ENCODE measurements around the gene LIN7C.

The LIN7C gene

DNA sequence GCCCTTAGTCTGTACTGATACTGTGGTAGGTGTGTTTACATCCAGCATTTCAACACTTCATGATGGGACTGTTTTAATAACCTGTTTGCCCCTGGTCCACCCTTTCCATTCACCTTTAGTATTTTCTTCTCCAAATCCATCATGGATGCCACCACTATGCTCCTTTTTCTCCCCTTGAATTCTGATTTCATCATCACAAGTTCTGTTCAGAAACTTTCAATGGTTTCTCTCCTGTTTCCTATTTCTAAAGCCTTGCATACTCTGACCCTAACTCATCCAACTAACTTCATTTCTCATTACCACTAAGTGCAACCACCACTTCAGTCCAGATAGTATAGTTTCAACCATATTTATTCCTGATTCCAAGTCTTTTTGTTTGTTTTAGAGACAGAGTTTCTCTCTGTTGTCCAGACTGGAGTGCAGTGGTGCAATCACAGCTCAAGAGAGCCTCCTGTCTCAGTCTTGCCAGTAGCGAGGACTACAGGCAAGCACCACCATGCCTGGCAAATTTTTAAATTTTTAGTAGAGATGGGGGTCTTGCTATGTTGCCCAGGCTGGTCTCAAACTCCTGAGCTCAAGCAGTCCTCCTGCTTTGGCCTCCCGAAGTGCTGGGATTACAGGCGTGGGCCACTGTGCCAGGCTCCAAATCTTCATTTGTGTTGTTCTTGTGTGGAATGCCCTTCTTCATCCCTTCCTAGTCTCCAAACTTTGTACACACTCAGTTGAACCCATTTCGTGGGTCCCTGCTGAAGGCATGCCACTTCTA is 1.2 kb upstream of the LIN7C start:
- DNase-seq, result no peak

- DNase-seq, result no peak
These were observed 788 bp downstream of the LIN7C start for GRCh38 chr11:27505781-27506180.

GRCh38 chr11:27504205-27504604 is 2.4 kb downstream of the LIN7C start:
- DNase-seq, result no peak

- DNase-seq, result no peak
These were observed 5.5 kb downstream of the LIN7C start for GRCh38 chr11:27501100-27501499.

- no peak for DNase-seq
These were observed 8.7 kb downstream of the LIN7C start for GRCh38 chr11:27497911-27498310.

DNA sequence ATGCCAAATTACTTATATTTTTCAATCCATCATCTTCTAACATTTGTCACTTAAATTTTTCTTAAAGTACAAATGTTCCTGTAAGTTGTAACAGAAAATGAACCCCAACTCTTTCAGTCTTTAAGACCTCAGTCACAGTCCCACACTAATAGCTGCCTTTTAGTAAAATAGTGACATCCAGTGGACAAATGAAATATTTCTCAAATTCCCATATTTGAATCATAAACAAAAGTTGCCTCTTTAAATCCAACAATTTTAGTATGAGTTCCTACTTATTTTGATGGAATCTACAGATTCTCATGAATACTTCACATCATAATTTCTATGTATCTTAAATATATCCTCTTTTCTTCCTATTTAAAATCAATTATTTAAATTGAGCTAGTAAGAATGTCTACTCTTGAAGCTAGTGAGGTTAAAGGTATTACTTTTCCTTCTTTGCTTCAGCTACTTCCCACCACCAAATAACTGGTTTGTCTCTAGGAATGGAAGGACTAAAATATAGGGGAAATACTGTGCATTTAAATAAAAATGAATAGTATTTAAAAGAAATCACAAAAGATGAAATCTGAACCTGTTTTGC is 9.2 kb downstream of the LIN7C start:
- DNase-seq, result peak; percentile 72

GRCh38 chr11:27496461-27496860 is 10.1 kb downstream of the LIN7C start:
- no peak for DNase-seq

DNA sequence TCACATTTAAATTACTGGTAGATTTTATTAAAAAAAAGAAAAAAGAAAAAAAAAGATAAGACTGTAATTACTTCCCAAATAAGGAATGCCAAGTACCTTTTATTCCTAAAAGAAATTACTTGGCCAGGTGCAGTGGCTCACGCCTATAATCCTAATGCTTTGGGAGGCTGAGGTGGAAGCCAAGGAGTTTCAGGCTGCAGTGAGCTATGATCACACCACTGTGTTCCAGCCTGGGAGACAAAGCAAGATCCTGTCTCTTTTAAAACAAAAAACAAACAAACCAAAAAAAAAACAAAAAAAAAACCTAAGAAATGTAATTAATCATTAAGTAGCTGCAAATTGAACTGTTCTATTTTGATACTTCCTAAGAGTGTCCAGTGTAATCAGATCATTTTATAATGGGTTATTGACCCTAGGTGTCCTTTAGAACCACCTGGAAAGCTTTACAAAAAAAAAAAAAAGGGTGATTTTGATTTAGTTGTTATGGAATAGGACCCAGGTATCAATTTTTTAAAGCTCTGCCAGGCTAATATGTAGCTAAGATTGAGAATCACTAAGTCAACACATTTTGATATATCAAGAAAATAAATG is 10.8 kb downstream of the LIN7C start:
- no peak for DNase-seq

- DNase-seq, result no peak
These were observed 17.5 kb downstream of the LIN7C start for GRCh38 chr11:27489092-27489491.

GRCh38 chr11:27487706-27488105 is 18.9 kb downstream of the LIN7C start:
- DNase-seq, result no peak

GRCh38 chr11:27485930-27486773 is 20.4 kb downstream of the LIN7C start:
- peak; percentile 67 to 69 for DNase-seq

GRCh38 chr11:27482793-27483192 is 23.8 kb downstream of the LIN7C start:
- DNase-seq, result no peak

- no peak for DNase-seq
These were observed 24.6 kb downstream of the LIN7C start for GRCh38 chr11:27481992-27482391.

GRCh38 chr11:27477831-27478230 is 28.7 kb downstream of the LIN7C start:
- DNase-seq, result no peak

GRCh38 chr11:27477243-27477642 is 29.3 kb downstream of the LIN7C start:
- DNase-seq, result no peak

DNA sequence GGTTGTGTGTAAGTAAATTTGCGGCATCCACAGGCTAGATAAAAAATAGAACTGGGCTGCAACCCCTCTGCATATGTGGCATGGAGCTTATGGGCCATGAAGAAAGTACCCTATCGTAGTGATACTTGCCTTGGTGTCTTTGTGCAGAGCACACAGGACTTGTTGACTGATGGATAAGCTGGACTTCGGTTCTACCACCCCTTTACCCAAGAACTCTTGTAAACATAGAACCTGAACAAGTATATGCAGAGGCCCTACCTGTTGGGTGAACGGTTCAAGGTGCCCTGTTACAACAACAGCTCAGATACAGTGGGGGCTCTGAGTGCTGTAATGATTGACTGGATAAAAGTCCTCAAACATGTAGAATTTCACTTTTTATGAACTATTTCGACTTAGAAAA is 30.9 kb downstream of the LIN7C start:
- DNase-seq, result no peak

- DNase-seq, result no peak
These were observed 33.6 kb downstream of the LIN7C start for GRCh38 chr11:27473017-27473406.

- DNase-seq, result peak; percentile 88 to 89
These were observed 34.1 kb downstream of the LIN7C start, which contains the start of gene LGR4 for GRCh38 chr11:27472398-27473016. Gene LGR4 (minus strand): TSS chr11:27472790. CDS start chr11:27472302, 488 bp downstream.

GRCh38 chr11:27471589-27472397 is 34.8 kb downstream of the LIN7C start:
- peak; percentile 36 to 56 for DNase-seq

DNA sequence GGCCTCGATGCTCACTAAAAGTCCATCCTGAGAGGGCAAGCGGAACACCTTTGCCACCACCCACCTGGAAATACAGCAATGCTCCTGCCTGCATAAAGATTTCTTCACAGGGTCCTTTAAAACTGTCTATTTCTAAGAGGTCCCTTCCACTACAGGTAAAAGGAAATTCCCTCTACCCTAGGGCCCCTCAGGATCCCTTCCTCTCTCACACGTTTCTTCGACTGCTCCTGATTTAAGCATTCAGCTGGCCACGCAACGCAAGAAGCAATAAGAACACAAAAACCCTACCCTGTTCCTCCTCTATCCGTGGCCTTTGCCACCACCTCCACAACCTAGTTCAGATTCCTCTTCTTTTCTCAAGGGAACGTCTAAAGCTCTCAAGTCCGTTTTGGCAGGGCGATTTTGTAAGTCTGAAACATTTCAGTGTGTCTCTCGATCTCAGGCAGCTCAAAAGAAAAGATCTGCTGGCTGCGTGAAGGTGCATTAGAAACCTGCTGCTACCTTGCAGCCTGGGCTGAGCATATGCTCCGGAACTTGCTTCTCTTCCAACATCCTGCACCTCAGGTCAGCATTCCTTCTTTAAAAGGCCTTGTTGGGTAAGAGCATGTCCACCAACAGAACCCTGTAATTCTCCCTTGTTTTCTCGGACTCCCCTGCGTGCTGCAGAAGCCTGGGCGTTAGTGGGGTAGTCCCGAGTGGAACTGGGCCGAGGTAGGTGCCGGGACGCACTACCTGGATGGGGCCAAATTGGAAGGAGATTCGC is 35.6 kb downstream of the LIN7C start:
- DNase-seq, result peak; percentile 7 to 11

- no peak for DNase-seq
These were observed 36.4 kb downstream of the LIN7C start for GRCh38 chr11:27470166-27470565.
